K562 (cell line): Measurements from ENCODE around the gene ALG11. TPM values are rescaled to one million over a fixed set of nuclear protein-coding genes. Genes with fewer than 3 reads are reported as not detected.

Experiments used
- ATAC-seq: fragments of 200-7000 bp; cut with Tn5 transposase; 3 replicates; pipeline ENCODE4 v1.9.1; 2020; ENCODE audit warnings: moderate library complexity
- BruUV-seq: library from RNA; stranded (reverse); fragments of 400-500 nt; replicated peaks from 2 replicates; lab custom pipeline; 2021; lab: Mats Ljungman, UMichigan
- CTCF ChIA-PET: fragments of 300-600 bp; formaldehyde crosslinking; extraction: SDS; loops from one replicate; lab custom pipeline; 2021; ENCODE audit warnings: low intra/inter-chr PET ratio; lab: Yijun Ruan, JAX
- POLR2A ChIA-PET: fragments of 300-600, 350-650 bp; sonication (Branson Sonifier 250); formaldehyde crosslinking; extraction: SDS; loops from one replicate; lab custom pipeline; 2021; ENCODE audit warnings: antibody characterized with exemption, inconsistent platforms; lab: Yijun Ruan, JAX
- DNase-seq, 4 experiments: peaks; one replicate each; pipeline versions ENCODE4 v3.0.0 to v3.0.0-alpha.2; 2011 to 2018; ENCODE audit warnings: low spot score in 3 of 4, mixed read lengths in 3 of 4; ENCODE audit errors: extremely low read depth in 1 of 4
- FAIRE-seq: peaks from 2 replicates; lab custom pipeline; 2011; peaks lifted over from hg19 to GRCh38; lab: Jason Lieb, UNC
- H2AFZ ChIP-seq: 2 replicates; pipeline ENCODE4 v1.6.0; 2011; ENCODE audit warnings: low read depth, low read length, control low read depth, inconsistent platforms
- H3K27ac ChIP-seq: fragments of 200-600 bp; 3 replicates; pipeline ENCODE4 v1.8.0; 2011; ENCODE audit warnings: low read depth, mild to moderate bottlenecking, control low read depth, inconsistent platforms, low read length, moderate library complexity, mixed read lengths; ENCODE audit errors: extremely low read depth
- H3K27me3 ChIP-seq, 2 experiments: fragments of 300-600 bp in 1 of 2; 2 replicates in 1 of 2; 3 replicates in 1 of 2; pipeline versions ENCODE4 v1.6.0 to v1.8.0; 2011; ENCODE audit warnings: inconsistent platforms in 2 of 2, low read length in 2 of 2, mild to moderate bottlenecking in 1 of 2, mixed read lengths in 1 of 2, moderate library complexity in 1 of 2; ENCODE audit not compliant: control insufficient read depth in 2 of 2, insufficient read depth in 2 of 2
- H3K36me3 ChIP-seq: fragments of 300-600 bp; 3 replicates; pipeline ENCODE4 v1.8.0; 2011; ENCODE audit warnings: mild to moderate bottlenecking, low read length, inconsistent platforms; ENCODE audit not compliant: control insufficient read depth, insufficient read depth
- H3K4me1 ChIP-seq, 2 experiments: fragments of 200-600 bp in 1 of 2; replicated peaks in 1 of 2; 2 replicates in 1 of 2; 3 replicates in 1 of 2; pipeline versions ENCODE4 v1.5.1 to v1.8.0; 2011; ENCODE audit warnings: inconsistent platforms in 2 of 2, low read length in 2 of 2, mild to moderate bottlenecking in 1 of 2, mixed read lengths in 1 of 2, moderate library complexity in 1 of 2; ENCODE audit not compliant: control insufficient read depth in 2 of 2, insufficient read depth in 2 of 2
- H3K4me2 ChIP-seq: 2 replicates; pipeline ENCODE4 v1.6.1; 2011; ENCODE audit warnings: low read length, control low read depth, inconsistent platforms, mixed read lengths; ENCODE audit not compliant: insufficient read depth
- H3K4me3 ChIP-seq: fragments of 200-600 bp; sonication (generic), shearing (Covaris generic); 2 replicates; pipeline ENCODE4 v1.5.1; 2016; ENCODE audit warnings: control low read depth, inconsistent platforms
- H3K79me2 ChIP-seq: fragments of 200-600 bp; 3 replicates; pipeline ENCODE4 v1.8.0; 2011; ENCODE audit warnings: low read length, inconsistent platforms; ENCODE audit not compliant: control insufficient read depth, insufficient read depth
- H3K9ac ChIP-seq, 2 experiments: 2 replicates each; pipeline versions ENCODE4 v1.6.0 to v1.6.1; 2011; ENCODE audit warnings: low read depth in 2 of 2, low read length in 2 of 2, control low read depth in 1 of 2, inconsistent platforms in 1 of 2, mild to moderate bottlenecking in 1 of 2, mixed read lengths in 1 of 2; ENCODE audit not compliant: insufficient read depth in 1 of 2
- H3K9me1 ChIP-seq: one replicate; pipeline ENCODE4 v1.6.0; 2011; ENCODE audit warnings: inconsistent platforms, mild to moderate bottlenecking, low read length, moderate library complexity; ENCODE audit not compliant: control insufficient read depth, insufficient read depth
- H3K9me3 ChIP-seq: replicated peaks from 2 replicates; pipeline ENCODE4 v1.5.1; 2011; ENCODE audit warnings: low read depth, low read length, inconsistent platforms; ENCODE audit not compliant: control insufficient read depth, insufficient read depth
- H4K20me1 ChIP-seq: replicated peaks from 2 replicates; pipeline ENCODE4 v1.6.1; 2011; ENCODE audit warnings: low read length, inconsistent platforms, mixed read lengths; ENCODE audit not compliant: control insufficient read depth, insufficient read depth
- ADNP ChIP-seq: fragments of 200-800 bp; sonication (Bioruptor generic); IDR thresholded peaks from 2 replicates; pipeline ENCODE4 v1.6.1; 2016; ENCODE audit warnings: missing genetic modification characterization, missing compliant biosample characterization
- ARID1B ChIP-seq: fragments of 450-650 bp; IDR thresholded peaks from 2 replicates; pipeline ENCODE4 v1.6.1; 2016; ENCODE audit warnings: antibody characterized with exemption, mild to moderate bottlenecking, inconsistent platforms
- BACH1 ChIP-seq: fragments of 200-800 bp; sonication (Bioruptor generic); IDR thresholded peaks from 2 replicates; pipeline ENCODE4 v1.6.1; 2016; ENCODE audit warnings: missing genetic modification characterization, missing compliant biosample characterization
- CEBPB ChIP-seq: fragments of 450-650 bp; IDR thresholded peaks from 2 replicates; pipeline ENCODE4 v1.6.1; 2016; ENCODE audit warnings: missing genetic modification characterization, missing compliant biosample characterization
- HDAC2 ChIP-seq: fragments of 450-650 bp; IDR thresholded peaks from 2 replicates; pipeline ENCODE4 v1.6.1; 2016; ENCODE audit warnings: mild to moderate bottlenecking
- MAZ ChIP-seq, 2 experiments: fragments of 450-650 bp in 1 of 2; sonication (generic) in 1 of 2; formaldehyde crosslinking; IDR thresholded peaks in 1 of 2; conservative IDR thresholded peaks in 1 of 2; 2 replicates each; pipeline versions ENCODE4 v1.4.0 to v1.5.0; 2020; ENCODE audit warnings: mild to moderate bottlenecking in 1 of 2, missing genetic modification reagents in 1 of 2
- MCM5 ChIP-seq: fragments of 450-650 bp; IDR thresholded peaks from 2 replicates; pipeline ENCODE4 v1.6.1; 2016; ENCODE audit warnings: low read depth
- PRMT5 ChIP-seq: sonication (generic); formaldehyde crosslinking; IDR thresholded peaks from 2 replicates; pipeline ENCODE4 v1.5.0; 2020; ENCODE audit warnings: missing genetic modification reagents
- RBM17 ChIP-seq: fragments of 200-400 bp; formaldehyde crosslinking; IDR thresholded peaks from 2 replicates; pipeline ENCODE4 v1.6.1; 2017; ENCODE audit warnings: low read depth, mild to moderate bottlenecking, low read length, borderline replicate concordance
- RBM22 ChIP-seq: fragments of 200-400 bp; formaldehyde crosslinking; IDR thresholded peaks from 2 replicates; pipeline ENCODE4 v1.6.1; 2018; ENCODE audit warnings: low read length, low read depth; ENCODE audit not compliant: poor library complexity, severe bottlenecking
- SAP30 ChIP-seq: fragments of 200-600 bp; sonication (generic); IDR thresholded peaks from 2 replicates; pipeline ENCODE4 v1.6.1; 2012; ENCODE audit warnings: borderline replicate concordance, low read depth, mild to moderate bottlenecking, moderate library complexity, low read length, control low read depth, inconsistent platforms; ENCODE audit not compliant: insufficient read depth, poor library complexity, severe bottlenecking
- TSHZ1 ChIP-seq: fragments of 250-450 bp; sonication (Bioruptor Pico); IDR thresholded peaks from 2 replicates; pipeline ENCODE4 v1.4.0; 2020; ENCODE audit warnings: mild to moderate bottlenecking, moderate library complexity
- U2AF1 ChIP-seq: fragments of 200-400 bp; formaldehyde crosslinking; optimal IDR thresholded peaks from 2 replicates; pipeline ENCODE3; 2017; ENCODE audit warnings: mild to moderate bottlenecking, low read depth, low read length, moderate library complexity
- ZNF780A ChIP-seq: fragments of 250-450 bp; sonication (Bioruptor Pico); IDR thresholded peaks from 2 replicates; pipeline ENCODE4 v1.5.0; 2021; ENCODE audit warnings: mild to moderate bottlenecking
- WGBS: fragments of 100-300 bp; shearing (Covaris generic); methylation state at CpG from one replicate; pipeline ENCODE4 v1.1.6; 2016; ENCODE audit warnings: low coverage, mixed read lengths; ENCODE audit not compliant: insufficient coverage; ENCODE audit errors: missing lambda C conversion rate; 5-methylcytosine and 5-hydroxymethylcytosine counted together
- in situ Hi-C: fragments of 300-500 bp; cut with MboI; formaldehyde crosslinking; loops from 4 replicates; pipeline ENCODE4 v1.15.0; 2018; ENCODE audit warnings: inconsistent platforms, mixed read lengths
- intact Hi-C: fragments of 100-400 bp; cut with micrococcal nuclease; formaldehyde crosslinking; loops from 2 replicates; pipeline ENCODE4 v1.14.2; 2022
- polyA plus RNA-seq, 8 experiments: library from polyadenylated mRNA; depleted of rRNA in 4 of 8; stranded (reverse) in 5 of 8; unstranded in 3 of 8; fragments of >200 nt; fragmentation: Nextera tagmentation in 2 of 8; fragmentation: Illumina TruSeq in 1 of 8; extraction: Ambion mirVana in 2 of 8; extraction: Trizol in 1 of 8; gene quantifications; 2 replicates each; pipeline versions ENCODE4 v1.2.1 to v1.2.3, GENCODE V29; 2011 to 2014; ENCODE audit warnings: inconsistent platforms in 1 of 8, missing spikeins in 1 of 8
- total RNA-seq, 7 experiments: library from RNA; depleted of rRNA in 6 of 7; stranded (reverse); fragments of >200 nt in 6 of 7; fragmentation: Illumina TruSeq in 2 of 7; extraction: Trizol in 2 of 7; gene quantifications; 2 replicates each; pipeline versions ENCODE4 v1.2.1 to v1.2.3, GENCODE V29; 2011 to 2021; ENCODE audit warnings: low replicate concordance in 1 of 7
- TF ChIP-seq, protein P1 (sequence below): fragments of 250-450 bp; sonication (Bioruptor Pico); IDR thresholded peaks from 2 replicates; pipeline ENCODE4 v1.5.0; 2021; ENCODE audit warnings: mild to moderate bottlenecking, borderline replicate concordance
- TF ChIP-seq, protein P2 (sequence below): fragments of 250-450 bp; sonication (Bioruptor Pico); IDR thresholded peaks from 2 replicates; pipeline ENCODE4 v1.8.0; 2021; ENCODE audit warnings: mild to moderate bottlenecking, moderate library complexity

The ALG11 gene
- total and polyA plus RNA-seq, 9 of the 15 experiments (the other 6 are each of a cell fraction or from before 2014, with no cell fraction given), result 7.3 to 19.2 (median 16.3) TPM

- no peak overlapping the region for H3K4me3 ChIP-seq
- TF ChIP-seq PRMT5 (CRISPR knock-in tag) (no peak), HDAC2 (no peak), BACH1 (no peak), CEBPB (no peak), MCM5 (no peak), SAP30 (no peak), TSHZ1 (CRISPR knock-in tag) (no peak), ZNF780A (CRISPR knock-in tag) (no peak), ARID1B (no peak), U2AF1 (no peak), ADNP (tag) (no peak), MAZ (CRISPR knock-in tag; conservative IDR thresholded peaks at IDR 0.05 in 1 of 2, IDR thresholded peaks at IDR 0.05 in 1 of 2) (no peak), RBM22 (no peak), RBM17 (no peak)
- TF ChIP-seq, protein P1, sequence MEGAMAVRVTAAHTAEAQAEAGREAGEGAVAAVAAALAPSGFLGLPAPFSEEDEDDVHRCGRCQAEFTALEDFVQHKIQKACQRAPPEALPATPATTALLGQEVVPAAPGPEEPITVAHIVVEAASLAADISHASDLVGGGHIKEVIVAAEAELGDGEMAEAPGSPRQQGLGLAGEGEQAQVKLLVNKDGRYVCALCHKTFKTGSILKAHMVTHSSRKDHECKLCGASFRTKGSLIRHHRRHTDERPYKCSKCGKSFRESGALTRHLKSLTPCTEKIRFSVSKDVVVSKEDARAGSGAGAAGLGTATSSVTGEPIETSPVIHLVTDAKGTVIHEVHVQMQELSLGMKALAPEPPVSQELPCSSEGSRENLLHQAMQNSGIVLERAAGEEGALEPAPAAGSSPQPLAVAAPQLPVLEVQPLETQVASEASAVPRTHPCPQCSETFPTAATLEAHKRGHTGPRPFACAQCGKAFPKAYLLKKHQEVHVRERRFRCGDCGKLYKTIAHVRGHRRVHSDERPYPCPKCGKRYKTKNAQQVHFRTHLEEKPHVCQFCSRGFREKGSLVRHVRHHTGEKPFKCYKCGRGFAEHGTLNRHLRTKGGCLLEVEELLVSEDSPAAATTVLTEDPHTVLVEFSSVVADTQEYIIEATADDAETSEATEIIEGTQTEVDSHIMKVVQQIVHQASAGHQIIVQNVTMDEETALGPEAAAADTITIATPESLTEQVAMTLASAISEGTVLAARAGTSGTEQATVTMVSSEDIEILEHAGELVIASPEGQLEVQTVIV (CRISPR knock-in tag), result no peak
- TF ChIP-seq, protein P2, sequence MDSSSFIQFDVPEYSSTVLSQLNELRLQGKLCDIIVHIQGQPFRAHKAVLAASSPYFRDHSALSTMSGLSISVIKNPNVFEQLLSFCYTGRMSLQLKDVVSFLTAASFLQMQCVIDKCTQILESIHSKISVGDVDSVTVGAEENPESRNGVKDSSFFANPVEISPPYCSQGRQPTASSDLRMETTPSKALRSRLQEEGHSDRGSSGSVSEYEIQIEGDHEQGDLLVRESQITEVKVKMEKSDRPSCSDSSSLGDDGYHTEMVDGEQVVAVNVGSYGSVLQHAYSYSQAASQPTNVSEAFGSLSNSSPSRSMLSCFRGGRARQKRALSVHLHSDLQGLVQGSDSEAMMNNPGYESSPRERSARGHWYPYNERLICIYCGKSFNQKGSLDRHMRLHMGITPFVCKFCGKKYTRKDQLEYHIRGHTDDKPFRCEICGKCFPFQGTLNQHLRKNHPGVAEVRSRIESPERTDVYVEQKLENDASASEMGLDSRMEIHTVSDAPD (CRISPR knock-in tag), result no peak
These were observed 41.8 kb upstream of the ALG11 start for GRCh38 chr13:51970349-51970748.

More at GRCh38 chr13:51970349-51970748, 41.8 kb upstream of the ALG11 start:
- ChIA-PET POLR2A (interaction anchor here (2.3 kb wide), 1 partner anchor 8 kb away, joined by 13 read pairs; no protein-coding TSS in a partner anchor), CTCF (no interaction called here)
- intact Hi-C loops, result no loop called here
- ATAC-seq, result no peak
- Histone ChIP-seq H3K27me3 (no peaks in the 10 kb centered on the region), H3K4me2 (no peak overlapping the region), H4K20me1 (no peaks in the 10 kb centered on the region), H3K9ac (no peak overlapping the region), H2AFZ (no peak overlapping the region), H3K9me3 (no peaks in the 10 kb centered on the region; the same call in 1 of the 2 replicates), H3K79me2 (peaks cover 35% of the 10 kb centered on the region), H3K4me1 (peaks cover 18% of the 10 kb centered on the region in 2 experiments), H3K9me1 (no peaks in the 10 kb centered on the region), H3K36me3 (peaks cover 61% of the 10 kb centered on the region; the same call in 2 of the 3 replicates), H3K27ac (no peak overlapping the region)
- DNase-seq, result no peak
- BruUV-seq, result no TSS peak
- in situ Hi-C loops, result no loop called here
- 88% methylated on average over 5 of the region's 5 CpGs for WGBS
- FAIRE-seq, result no peak
